Body of pancreas (tissue), 4 donors: ENCODE data around the gene AJUBA. TPM values are rescaled to one million over a fixed set of nuclear protein-coding genes. Genes with fewer than 3 reads are reported as not detected.
"Not testable (repeated sequence)": the region's sequence is repeated elsewhere in the genome, so short reads cannot be mapped to it uniquely, and the experiment has no call there.

ENCODE experiments used
- ATAC-seq: fragments of 150-250 bp; one replicate; pipeline ENCODE4 v1.9.1; 2016
- DNase-seq, 4 donors: peaks; one replicate each; pipeline ENCODE4 v3.0.0-alpha.2; 2019
- H3K27ac ChIP-seq, 4 donors: fragments of 200-600 bp; sonication (generic); 1 replicate in 3 of 4; 2 replicates in 1 of 4; pipeline versions ENCODE4 v1.5.1 to v1.6.1; 2016 to 2019; ENCODE audit warnings: mild to moderate bottlenecking in 1 of 4, mixed read lengths in 1 of 4, moderate library complexity in 1 of 4
- H3K27me3 ChIP-seq, 2 donors: fragments of 200-600 bp; sonication (generic); one replicate each; pipeline ENCODE4 v1.6.0; 2016; ENCODE audit warnings: mild to moderate bottlenecking in 1 of 2
- H3K36me3 ChIP-seq, 2 donors: fragments of 200-600 bp; sonication (generic); replicated peaks in 1 of 2; 2 replicates each; pipeline ENCODE4 v1.5.1; 2016; ENCODE audit warnings: low read depth in 2 of 2; ENCODE audit not compliant: insufficient read depth in 1 of 2
- H3K4me1 ChIP-seq: fragments of 200-600 bp; sonication (generic); one replicate; pipeline ENCODE4 v1.6.0; 2016
- H3K4me3 ChIP-seq, 2 donors: fragments of 200-600 bp; sonication (generic); 1 replicate in 1 of 2; 2 replicates in 1 of 2; pipeline ENCODE4 v1.5.1; 2016 to 2019
- H3K9me3 ChIP-seq, 3 donors: fragments of 200-600 bp; sonication (generic); 1 replicate in 2 of 3; 2 replicates in 1 of 3; pipeline ENCODE4 v1.5.1; 2016
- POLR2A ChIP-seq, 3 donors: fragments of 450-650 bp; IDR thresholded peaks; one replicate each; pipeline ENCODE4 v1.6.1; 2016; ENCODE audit warnings: antibody characterized with exemption in 3 of 3, mild to moderate bottlenecking in 2 of 3
- WGBS, 2 donors: methylation state at CpG; one replicate each; pipeline ENCODE4 v1.1.5; 2017; 5-methylcytosine and 5-hydroxymethylcytosine counted together
- intact Hi-C: fragments of 100-400 bp; cut with DNase I; formaldehyde crosslinking; loops from one replicate; pipeline ENCODE4 v1.15.1; 2023
- total RNA-seq, 2 donors: library from RNA; depleted of rRNA; stranded (reverse); fragments of >200 nt; gene quantifications; one replicate each; pipeline ENCODE4 v1.1.0, GENCODE V29; 2016
- TF ChIP-seq, protein P1 (sequence below), 7 experiments: fragments of 450-650 bp in 4 of 7; fragments of 200-600 bp in 3 of 7; sonication (generic) in 3 of 7; IDR thresholded peaks; one replicate each; pipeline ENCODE4 v1.5.1; 2016 to 2019; ENCODE audit warnings: antibody characterized with exemption in 7 of 7

The AJUBA gene
- total RNA-seq, 2 donors from 2014 or later: 15.8 to 19.5 TPM

- ATAC-seq (no peak), DNase-seq (no peak)
- Histone ChIP-seq H3K4me3 (no peak overlapping the region), H3K27me3 (no peaks in the 10 kb centered on the region), H3K27ac (no peak overlapping the region), H3K4me1 (no peaks in the 10 kb centered on the region), H3K36me3 (no peaks in the 10 kb centered on the region), H3K9me3 (no peaks in the 10 kb centered on the region)
- intact Hi-C loops: no loop called here
- WGBS, 2 donors: 45 to 49% methylated on average over 4 of the region's 4 CpGs
- TF ChIP-seq, protein P1, sequence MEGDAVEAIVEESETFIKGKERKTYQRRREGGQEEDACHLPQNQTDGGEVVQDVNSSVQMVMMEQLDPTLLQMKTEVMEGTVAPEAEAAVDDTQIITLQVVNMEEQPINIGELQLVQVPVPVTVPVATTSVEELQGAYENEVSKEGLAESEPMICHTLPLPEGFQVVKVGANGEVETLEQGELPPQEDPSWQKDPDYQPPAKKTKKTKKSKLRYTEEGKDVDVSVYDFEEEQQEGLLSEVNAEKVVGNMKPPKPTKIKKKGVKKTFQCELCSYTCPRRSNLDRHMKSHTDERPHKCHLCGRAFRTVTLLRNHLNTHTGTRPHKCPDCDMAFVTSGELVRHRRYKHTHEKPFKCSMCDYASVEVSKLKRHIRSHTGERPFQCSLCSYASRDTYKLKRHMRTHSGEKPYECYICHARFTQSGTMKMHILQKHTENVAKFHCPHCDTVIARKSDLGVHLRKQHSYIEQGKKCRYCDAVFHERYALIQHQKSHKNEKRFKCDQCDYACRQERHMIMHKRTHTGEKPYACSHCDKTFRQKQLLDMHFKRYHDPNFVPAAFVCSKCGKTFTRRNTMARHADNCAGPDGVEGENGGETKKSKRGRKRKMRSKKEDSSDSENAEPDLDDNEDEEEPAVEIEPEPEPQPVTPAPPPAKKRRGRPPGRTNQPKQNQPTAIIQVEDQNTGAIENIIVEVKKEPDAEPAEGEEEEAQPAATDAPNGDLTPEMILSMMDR (IDR thresholded peaks at IDR 0.05): no peak
- TF ChIP-seq POLR2A (IDR thresholded peaks at IDR 0.05): no peak
Measured at GRCh38 chr14:22966783-22967269, 15.5 kb downstream of the AJUBA start.

DNA sequence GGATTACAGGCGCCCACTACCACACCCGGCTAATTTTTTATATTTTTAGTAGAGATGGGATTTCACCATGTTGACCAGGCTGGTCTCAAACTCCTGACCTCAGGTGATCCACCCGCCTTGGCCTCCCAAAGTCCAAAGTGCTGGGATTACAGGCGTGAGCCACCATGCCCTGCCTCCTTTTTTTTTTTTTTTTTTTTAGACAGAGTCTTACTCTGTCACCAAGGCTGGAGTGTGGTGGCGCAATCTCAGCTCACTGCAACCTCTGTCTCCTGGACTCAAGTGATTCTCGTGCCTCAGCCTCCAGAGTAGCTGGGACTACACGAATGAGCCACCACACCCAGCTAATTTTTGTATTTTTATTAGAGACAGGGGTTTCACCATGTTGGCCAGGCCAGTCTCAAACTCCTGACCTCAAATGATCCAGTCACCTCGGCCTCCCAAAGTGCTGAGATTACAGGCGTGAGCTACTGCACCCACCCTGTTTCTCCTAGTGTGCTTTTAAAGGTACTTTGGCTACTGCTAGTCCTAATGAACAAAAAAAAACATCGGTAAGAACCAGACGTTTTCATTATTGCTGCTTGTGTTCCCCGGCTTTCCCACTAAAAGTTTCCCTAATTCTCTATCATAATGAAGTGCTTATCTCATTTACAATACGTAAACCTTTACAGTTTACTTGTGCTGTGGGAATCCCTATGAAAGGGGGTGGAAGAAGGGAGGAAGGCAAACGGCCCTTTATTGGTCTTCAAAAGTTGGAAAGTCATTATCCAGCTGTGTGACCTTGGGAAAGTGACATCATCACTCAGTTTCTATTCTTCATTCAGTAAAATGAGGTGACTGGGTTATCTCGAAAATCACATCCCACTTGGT is 16.2 kb downstream of the AJUBA start:
- DNase-seq, H3K27ac ChIP-seq, H3K27me3 ChIP-seq, H3K9me3 ChIP-seq, ATAC-seq, intact Hi-C loops, H3K36me3 ChIP-seq, H3K4me3 ChIP-seq, H3K4me1 ChIP-seq: not testable (repeated sequence)
- 57 to 62% methylated on average over 15 of the region's 15 CpGs for WGBS, 2 donors

- no peak for TF ChIP-seq POLR2A (IDR thresholded peaks at IDR 0.05)
- H3K27me3 ChIP-seq: no peaks in the 10 kb centered on the region
- ATAC-seq: no peak
- no peak for DNase-seq
- H3K27ac ChIP-seq: no peak overlapping the region
- H3K4me3 ChIP-seq: no peak overlapping the region
- H3K9me3 ChIP-seq: no peaks in the 10 kb centered on the region
- WGBS, 2 donors: 85 to 91% methylated on average over 6 of the region's 6 CpGs
- no peaks in the 10 kb centered on the region for H3K36me3 ChIP-seq
- peaks cover 5% of the 10 kb centered on the region for H3K4me1 ChIP-seq
- intact Hi-C loops: no loop called here
Measured at GRCh38 chr14:22962061-22962676, 20.2 kb downstream of the AJUBA start.

DNA sequence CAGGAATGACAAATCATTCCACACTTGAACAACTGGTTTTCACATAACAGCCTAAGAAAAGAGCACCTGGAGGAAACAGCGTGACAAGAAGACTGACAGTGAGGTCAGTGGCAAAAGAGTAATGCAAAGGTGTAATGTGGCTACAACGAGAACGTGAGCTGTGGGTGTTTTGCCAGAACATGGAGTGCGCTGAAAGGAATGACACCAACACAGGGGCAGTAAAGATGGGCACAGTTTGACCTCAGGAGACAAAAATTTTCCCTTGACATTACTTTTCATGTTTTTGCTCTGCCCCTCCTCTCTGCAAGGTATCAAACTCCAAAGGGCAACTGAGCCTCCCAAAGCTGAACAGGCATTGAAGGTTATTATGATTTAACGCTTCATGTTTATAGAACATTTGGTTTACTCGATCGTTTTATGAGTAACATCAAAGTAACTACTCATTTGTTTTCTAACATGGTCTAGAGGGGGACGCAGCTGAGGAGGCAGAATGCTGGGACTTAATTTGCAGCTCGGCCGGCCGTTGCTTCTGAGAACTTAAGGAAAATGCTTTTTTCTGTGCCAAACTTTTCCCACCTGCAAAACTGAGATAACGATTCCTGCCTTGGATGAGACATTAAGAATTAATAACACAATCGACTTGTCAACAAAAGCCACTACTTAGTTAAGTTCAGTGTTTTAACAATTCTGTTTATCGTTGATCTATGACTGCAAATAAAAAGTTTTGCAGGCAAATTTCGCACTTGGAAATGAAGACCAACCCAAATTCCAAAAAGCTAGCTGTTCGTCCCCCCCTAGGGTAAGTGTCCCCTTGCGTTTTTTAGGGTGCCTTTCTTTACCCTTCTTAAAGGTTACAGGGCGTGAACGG is 26.4 kb downstream of the AJUBA start:
- Histone ChIP-seq H3K27ac (peak overlapping the region; percentile 77 to 95 (median 90)), H3K4me1 (peaks cover 16% of the 10 kb centered on the region), H3K36me3 (no peaks in the 10 kb centered on the region), H3K4me3 (peak overlapping the region in 1 of 2 donors; percentile 47), H3K9me3 (no peaks in the 10 kb centered on the region), H3K27me3 (no peaks in the 10 kb centered on the region)
- ATAC-seq: no peak
- DNase-seq: no peak
- TF ChIP-seq POLR2A (IDR thresholded peaks at IDR 0.05): no peak
- TF ChIP-seq, protein P1 (IDR thresholded peaks at IDR 0.05): no peak
- 6 to 13% methylated on average over 19 of the region's 19 CpGs for WGBS, 2 donors
- intact Hi-C loops: no loop called here

- H3K4me1 ChIP-seq: peaks cover 13% of the 10 kb centered on the region
- DNase-seq: no peak
- no peak overlapping the region for H3K27ac ChIP-seq
- intact Hi-C loops: no loop called here
- no peaks in the 10 kb centered on the region for H3K27me3 ChIP-seq
- no peak overlapping the region for H3K4me3 ChIP-seq
- no peaks in the 10 kb centered on the region for H3K9me3 ChIP-seq
- no peak for ATAC-seq
- 89 to 94% methylated on average over 1 of the region's 1 CpG for WGBS, 2 donors
- peaks cover 0 to 6% of the 10 kb centered on the region in 2 donors for H3K36me3 ChIP-seq
- TF ChIP-seq, protein P1 (IDR thresholded peaks at IDR 0.05): no peak
- TF ChIP-seq POLR2A (IDR thresholded peaks at IDR 0.05): no peak
Measured at GRCh38 chr14:22952418-22952817, 29.9 kb downstream of the AJUBA start.

GRCh38 chr14:22951795-22952194 is 30.6 kb downstream of the AJUBA start:
- H3K27me3 ChIP-seq, H3K9me3 ChIP-seq, H3K4me3 ChIP-seq, ATAC-seq, H3K27ac ChIP-seq, DNase-seq, intact Hi-C loops: not testable (repeated sequence)
- 69 to 87% methylated on average over 8 of the region's 8 CpGs for WGBS, 2 donors
- peaks cover 0 to 12% of the 10 kb centered on the region in 2 donors for H3K36me3 ChIP-seq
- peaks cover 10% of the 10 kb centered on the region for H3K4me1 ChIP-seq
